Stimulated activated CD8-positive, alpha-beta memory T cell treated with anti-CD3 and anti-CD28 coated beads, Interleukin-15, amount 100 ng/mL, for 24 hours (primary cell): Measurements from ENCODE around the gene FOXD1.
"Not testable (repeated sequence)": the region's sequence is repeated elsewhere in the genome, so short reads cannot be mapped to it uniquely, and the experiment has no call there.

Source experiments
- DNase-seq: peaks from one replicate; pipeline ENCODE4 v3.0.0-alpha.2; 2020; ENCODE audit warnings: low read depth

Gene FOXD1

DNA sequence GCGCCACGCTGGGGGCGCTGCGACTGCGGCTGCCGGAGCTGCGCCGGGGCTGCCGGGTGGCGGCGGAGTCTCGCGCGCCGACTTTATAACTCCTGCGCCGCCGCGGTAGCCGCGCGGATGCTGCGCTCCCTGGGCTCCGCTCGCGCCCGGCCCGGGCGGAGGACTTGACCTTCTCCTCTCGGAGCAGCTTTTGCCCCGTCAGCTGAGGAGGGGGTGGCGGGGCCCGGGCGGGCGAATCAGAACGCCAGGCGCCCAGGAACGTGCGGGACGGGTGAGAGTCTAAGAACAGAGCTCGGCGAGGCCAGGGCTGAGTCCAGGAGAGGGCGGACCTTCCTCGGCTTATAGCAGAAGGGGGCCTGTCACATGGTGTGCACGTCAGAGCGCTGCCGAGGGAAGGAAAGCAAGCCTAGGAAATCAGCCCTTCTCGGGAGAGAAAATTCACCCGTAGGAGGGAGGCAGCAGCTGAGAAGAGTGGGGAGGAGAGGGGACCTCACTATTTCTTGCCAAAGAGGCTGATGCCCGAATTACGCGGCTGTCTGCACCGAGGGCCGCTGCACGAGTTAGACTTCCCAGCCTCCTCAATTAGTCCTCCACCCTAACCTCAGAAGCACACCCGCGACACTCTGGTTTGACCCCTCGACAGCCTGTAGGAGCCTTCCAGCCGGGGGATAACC, at the start of gene FOXD1:
TSS of gene FOXD1 (minus strand) at position 315 of the 674 bp plus-strand sequence. CDS start 415 bp downstream, outside the sequence.
- DNase-seq: no peak

DNA sequence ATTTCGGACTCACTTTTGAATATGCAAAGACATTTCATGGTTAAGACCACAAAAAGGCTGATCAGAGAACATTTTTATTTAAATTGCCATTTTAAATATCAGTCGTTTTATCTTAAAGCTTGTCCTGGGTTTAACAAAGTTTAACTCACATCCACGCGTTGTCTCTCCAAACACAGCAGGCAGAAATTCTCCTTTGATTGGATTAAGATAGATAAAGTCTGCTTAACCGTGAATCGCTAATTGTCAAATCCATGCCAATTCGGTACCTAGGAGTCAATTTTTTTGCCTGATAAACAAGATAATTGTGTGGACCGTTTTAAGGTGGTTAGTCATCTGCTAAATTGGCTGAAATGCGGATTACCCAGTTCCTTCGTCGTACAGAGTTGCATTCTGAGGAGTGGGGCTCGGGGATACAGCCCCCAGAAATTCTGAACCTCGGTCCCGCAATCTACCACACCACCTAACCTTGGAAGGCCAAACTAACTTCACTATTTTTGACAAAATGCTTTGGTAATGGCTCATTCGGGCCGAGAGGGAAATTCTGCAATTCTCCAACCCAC, 49.0 kb upstream of the FOXD1 start:
- DNase-seq: no peak

DNA sequence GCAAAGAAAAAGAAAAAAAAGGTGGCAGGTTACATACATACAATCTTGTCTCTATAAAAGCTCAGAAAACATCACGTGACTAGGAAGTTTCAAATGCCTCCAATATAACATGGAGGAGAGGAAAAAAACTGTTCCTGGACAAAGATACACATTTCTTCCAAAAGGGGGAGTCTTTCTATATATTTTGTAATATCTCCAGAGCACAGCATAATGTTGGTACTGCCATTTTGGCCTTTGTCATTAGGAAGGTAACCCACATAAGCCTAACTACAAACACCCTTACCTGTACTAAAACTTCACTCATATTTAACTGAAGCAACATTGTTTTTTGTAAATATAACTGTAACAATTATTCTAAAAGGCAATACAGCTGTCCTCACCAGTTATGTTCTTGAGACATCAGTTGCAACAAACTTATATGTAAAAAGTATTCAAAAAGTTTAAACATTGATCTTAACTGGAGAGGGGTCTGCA, 48.4 kb upstream of the FOXD1 start:
- no peak for DNase-seq

DNA sequence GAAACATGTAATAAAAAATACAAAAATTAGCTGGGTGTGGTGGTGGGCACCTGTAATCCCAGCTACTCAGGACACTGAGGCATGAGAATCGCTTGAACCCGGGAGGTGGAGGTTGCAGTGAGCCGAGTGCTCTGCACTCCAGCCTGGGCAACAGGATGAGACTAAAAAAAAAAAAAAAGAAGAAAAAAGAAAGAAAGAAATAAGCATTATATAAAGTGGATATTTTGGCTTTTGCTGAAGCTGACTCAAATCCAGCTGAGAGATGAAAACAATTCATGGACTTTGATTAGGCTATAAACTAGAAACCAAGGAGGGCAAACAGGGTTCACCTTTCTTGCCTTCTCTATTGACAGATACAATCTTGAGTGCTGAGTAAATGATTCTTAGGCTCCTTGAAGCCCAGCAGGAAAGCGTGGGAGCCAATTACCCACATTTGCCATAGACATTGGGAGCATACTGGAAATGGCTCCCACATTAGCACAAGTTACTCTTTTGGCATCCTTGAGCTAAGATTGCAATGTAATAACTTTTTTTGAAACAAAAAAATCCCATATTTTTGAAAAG, 47.3 kb upstream of the FOXD1 start:
- DNase-seq: no peak

DNA sequence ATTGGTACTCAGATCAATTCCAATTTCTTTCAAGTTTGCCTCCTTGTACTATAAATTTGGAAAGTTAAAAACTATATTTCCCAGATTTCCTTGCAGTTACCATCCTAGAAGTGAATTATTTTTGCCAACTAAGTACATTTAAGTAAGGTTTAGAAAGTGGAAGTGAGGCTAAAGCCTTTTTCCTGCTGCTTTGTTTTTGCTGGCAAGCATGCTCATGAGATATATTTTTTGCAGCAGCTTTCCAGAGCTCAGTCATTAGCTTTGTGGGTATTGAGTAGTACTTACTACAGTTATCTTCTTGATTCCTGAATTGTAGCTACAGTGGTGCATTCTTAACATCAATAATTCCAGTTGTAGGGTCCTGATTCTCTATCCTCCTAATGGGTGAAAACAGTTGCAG, 46.1 kb upstream of the FOXD1 start:
- DNase-seq: no peak

DNA sequence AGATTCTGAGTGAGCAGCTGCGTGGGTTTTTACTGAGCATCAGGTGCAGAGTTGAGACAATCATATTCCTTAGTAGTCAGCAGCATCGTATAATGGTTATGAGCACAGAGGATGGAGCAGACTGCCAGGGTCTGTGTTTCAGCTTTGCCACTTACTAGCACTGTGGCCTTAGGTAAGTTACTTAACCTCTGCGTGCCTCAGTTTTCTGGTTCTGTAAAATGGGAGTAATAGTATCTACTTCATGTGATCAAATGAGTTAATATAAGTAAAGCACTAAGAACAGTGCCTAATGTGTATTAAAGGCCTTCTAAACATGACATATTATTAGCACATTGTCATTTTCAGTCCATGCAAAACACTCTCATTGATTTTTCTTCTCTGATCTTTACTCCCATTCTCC, 44.8 kb upstream of the FOXD1 start:
- DNase-seq: no peak

DNA sequence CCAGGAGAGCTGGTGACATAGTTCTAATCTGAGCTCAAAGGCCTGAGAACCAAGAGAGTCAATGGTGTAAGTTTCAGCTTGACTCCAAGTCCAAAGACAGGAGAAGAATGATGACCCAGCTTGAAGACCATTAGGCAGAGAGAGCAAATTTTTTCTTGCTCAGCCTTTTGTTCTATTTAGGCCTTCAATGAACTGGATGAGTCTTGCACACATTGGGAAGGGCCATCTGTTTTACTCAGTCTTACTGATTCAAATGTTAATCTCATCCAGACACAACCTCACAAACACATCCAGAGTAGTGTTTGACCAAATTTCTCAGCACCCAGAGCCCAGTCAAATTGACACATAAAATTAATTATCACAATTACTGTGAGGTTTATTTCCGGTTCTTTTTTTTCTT, 42.6 kb upstream of the FOXD1 start:
- no peak for DNase-seq

DNA sequence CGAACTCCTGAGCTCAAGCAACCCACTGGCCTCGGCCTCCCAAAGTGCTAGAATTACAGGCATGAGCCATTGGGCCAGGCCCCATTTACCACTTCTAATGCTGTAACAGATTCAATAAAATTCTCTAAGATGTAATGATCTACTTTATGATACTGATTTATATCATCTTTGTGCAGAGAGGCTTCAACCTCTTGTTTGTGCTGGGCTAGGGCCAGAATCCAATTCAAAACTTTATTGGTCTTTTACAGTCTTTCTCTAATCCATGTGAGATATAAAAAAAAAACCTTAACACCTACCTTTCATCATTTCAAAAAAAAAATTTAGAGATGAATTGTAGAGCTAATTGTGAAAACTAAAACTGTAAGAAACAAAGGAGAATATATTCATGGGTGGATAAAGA, 41.5 kb upstream of the FOXD1 start:
- DNase-seq: no peak

DNA sequence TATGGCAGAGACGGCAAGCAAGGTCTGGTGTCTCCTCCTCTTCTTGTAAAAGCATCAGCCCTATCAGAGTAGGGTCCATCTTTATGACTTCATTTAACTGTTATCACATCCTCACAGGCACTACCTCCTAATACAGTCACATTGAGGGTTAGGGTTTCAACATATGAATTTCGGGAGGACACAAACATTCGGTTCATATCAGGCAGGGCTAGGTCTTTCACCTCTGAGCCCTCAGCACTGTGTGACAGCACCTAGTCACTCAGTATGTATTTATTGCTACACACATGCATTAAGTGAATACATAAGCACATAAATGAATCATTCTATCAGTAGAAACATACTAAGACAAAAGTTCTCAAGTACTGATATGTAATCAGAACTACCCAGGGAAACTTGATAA, 40.2 kb upstream of the FOXD1 start:
- no peak for DNase-seq

DNA sequence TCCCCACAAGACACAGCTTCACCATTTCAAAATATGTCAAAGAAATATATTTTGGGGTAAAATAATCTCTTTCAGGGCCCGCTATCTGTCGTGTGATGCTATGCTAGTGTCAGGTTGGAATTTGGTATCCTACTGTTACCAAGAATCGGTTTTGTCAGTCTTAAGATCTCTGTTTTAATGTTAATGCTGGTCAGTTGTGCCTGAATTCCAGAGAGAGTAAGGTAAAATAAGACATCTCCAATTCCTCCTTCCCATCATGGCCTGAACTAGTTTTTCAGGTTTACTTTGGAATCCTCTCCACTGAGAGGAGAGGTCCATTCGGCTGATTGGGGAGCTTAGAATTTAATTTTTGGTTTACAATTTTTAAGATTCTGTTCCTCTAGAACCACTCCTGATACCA, 39.2 kb upstream of the FOXD1 start:
- DNase-seq: no peak

DNA sequence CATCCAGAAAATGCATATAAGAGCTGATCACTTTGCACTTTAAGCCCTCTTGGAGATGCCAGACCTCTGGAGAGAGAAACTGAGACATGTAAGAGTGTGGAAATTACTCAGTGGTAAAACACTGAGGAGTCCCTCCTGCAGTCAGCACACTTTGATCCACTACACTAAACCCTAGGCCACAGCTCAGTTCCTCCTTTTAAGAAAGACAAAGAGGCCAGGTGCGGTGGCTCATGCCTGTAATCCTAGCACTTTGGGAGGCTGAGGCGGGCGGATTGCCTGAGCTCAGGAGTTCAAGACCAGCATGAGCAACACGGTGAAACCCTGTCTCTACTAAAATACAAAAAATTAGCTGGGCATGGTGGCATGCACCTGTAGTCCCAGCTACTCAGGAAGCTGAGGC, 38.7 kb upstream of the FOXD1 start:
- DNase-seq: not testable (repeated sequence)

DNA sequence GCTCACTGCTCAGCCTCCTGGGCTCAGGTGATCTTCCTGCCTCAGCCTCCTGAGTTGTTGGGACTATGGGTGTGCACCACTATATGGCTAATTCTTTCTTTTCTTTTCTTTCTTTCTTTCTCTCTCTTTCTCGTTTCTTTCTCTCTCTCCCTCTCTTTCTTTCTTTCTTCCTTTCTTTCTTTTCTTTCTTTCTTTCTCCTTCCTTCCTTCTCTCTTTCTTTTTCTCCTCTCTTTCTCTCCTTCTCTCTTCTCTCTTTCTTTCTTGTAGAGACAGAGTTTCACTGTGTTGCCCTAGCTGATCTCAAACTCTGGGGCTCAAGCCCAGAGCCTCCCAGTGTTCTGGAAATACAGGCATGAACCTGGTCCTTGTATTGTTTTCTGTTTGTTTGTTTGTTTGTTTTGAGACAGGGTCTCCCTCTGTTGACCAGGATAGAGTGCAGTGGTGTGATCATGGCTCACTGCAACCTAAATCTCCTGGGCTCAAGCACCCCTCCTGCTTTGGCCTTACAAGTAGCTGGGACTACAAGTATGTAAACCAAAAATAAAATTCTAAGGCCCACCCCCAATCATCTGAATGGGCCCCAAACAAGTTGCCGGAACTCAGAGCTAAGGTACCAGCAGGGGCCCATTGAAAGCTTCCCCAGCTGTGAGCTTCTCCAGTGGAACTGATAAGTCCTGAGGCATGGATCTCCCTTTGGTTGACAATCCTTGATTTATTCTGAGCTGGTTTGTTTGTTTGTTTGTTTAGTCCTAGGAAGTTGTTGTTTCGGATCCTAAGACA, 37.7 kb upstream of the FOXD1 start:
- DNase-seq: no peak

DNA sequence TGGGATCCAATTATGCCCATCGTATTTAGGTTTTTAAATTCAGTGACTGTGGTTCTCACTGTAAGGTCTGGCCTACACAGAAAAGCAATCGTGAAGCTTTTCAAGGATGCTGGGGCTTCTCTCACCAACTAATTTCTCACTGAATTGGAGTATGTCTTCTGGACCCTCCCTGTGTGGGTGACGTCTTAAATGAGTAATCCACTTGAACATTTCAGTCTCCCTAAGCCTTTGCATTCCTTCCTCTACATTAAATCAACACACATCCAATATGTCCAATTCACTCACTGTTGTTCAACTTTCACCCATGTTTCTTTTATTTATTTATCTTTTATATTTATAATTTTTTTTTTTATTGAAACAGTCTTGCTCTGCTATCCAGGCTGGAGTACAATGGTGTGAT, 37.1 kb upstream of the FOXD1 start:
- no peak for DNase-seq

DNA sequence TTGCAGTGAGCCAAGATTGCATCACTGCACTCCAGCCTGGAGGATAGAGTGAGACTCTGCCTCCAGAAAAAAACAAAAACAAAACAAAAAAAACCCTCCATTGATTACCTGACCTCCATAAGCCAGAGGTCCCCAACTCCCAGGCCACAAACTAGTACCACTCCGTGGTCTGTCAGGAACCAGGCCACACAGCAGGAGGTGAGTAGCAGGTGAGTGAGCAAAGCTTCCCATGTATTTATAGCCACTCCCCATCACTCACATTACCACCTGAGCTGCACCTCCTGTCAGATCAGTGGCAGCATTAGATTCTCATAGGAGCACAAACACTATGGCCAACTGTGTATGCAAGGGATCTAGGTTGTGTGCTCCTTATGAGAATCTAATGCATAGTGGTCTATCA, 35.9 kb upstream of the FOXD1 start:
- no peak for DNase-seq

DNA sequence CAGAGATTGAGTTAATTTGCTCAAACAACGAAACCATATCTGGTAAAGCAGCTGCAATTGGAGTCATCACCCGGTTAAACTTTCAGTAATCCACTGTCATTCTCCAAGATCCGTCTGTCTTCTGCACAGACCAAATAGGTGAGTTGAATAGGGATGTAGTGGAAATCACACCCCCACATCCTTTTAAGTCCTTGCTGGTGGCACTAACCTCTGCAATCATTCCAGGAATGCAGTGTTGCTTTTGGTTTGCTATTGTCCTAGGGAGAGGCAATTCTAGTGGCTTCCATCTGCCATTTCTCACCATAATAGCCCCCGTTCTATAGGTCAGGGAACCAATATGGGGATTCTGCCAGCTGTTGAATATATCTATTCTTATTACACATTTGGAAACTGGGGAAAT, 35.1 kb upstream of the FOXD1 start:
- no peak for DNase-seq

DNA sequence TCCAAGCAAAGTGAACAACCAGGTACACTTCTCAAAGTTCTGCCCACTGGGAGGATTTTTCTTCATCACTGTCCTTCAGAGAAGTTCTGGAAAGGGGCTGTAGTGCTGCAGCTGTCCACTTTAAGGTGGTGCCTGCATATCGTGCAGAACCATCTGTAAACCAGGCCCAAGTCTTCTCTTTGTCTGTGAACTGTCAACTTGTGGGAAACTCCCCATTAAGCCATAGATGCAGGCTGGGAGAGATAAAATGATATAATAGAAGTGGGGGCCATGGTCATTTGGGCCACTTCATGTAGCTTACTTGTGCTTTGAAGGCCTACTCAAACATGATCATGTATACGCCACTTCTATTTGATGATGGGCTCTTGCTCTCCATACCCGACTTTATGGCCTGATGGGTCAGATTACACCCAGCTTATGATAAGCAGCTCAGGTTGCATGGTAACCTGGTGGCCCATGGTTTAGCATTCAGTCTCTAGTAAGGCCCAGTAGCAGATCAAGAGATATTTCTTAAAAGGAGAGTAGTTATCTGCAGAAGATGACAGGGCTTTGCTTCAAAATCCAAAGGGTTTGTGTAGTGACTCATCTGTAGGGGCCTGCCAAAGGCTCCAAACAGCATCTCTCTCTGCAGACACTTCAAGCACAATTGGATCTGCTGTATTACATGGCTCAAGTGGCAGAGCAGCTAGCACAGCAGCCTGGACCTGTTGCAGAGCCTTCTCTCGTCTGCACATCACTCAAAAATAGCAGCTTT, 34.0 kb upstream of the FOXD1 start:
- DNase-seq: no peak

DNA sequence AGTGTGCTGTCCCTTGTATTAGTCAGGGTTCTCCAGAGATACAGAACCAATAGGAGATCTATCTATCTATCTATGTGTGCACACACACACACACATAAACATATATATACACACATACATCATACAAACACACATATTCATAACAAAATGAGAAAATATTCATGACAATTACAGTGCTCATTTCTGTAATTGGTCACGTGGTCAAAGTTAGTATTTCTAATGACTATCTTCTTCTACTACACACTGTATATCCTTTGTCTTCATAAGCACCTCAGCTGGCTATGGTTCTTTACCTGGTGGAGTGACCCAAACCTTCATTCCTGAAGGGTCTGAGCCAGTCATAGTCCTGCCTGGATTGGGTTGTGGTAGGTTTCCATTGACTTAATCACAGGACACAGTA, 31.9 kb upstream of the FOXD1 start:
- no peak for DNase-seq

DNA sequence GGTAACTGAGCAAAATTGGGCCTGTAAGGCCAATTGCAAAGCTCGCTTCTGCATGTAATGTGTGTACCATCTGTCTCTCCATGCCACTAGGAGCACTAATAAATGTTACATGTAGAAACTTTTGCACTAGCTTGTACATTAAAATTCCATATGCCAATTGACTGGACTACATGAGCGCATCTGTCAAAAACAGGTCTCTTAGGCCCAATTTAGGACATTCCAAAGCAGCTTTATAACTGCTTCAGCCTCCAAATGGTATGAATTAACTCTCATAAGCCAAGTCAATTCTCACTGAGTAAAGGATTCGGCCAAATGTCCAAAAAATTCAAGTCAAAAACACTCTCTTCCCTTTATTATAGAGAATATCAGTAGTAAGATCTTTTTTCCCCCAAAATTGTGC, 23.5 kb upstream of the FOXD1 start:
- DNase-seq: no peak

DNA sequence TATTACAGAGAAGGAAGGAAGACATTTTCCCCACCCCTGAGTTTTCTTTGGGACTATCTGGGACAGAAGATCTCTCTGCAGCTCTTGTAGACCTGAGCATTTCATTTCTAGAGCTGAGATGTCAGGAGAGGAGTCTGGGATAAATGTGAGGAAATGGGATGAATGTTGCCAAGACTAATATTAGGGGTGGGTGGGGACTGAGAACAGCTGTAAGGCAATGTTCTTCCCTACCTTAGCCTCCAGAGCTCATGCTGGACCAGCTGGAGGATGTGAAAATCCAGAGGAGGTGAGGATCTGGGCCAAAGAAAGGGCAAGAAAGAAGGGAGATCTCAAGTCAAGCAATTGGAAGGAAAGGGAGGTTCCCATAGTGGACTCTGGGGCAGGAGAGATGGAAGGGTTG, 23.1 kb upstream of the FOXD1 start:
- no peak for DNase-seq

DNA sequence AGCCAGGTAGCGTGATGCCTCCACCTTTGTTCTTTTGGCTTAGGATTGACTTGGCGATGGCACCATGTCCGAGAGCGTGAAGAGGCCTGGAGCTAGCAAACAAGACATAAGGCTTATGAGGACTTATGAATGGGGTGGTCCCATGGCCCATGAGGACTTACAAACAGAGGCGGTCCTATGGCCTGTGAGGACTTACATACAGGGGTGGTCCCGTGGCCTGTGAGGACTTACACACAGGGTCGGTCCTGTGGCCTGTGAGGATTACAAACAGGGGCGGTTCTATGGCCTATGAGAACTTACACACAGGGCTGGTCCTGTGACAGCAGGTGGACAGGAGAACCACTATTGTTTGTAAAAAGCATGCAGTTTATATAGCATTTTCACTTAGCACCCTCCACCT, 21.3 kb upstream of the FOXD1 start:
- no peak for DNase-seq

DNA sequence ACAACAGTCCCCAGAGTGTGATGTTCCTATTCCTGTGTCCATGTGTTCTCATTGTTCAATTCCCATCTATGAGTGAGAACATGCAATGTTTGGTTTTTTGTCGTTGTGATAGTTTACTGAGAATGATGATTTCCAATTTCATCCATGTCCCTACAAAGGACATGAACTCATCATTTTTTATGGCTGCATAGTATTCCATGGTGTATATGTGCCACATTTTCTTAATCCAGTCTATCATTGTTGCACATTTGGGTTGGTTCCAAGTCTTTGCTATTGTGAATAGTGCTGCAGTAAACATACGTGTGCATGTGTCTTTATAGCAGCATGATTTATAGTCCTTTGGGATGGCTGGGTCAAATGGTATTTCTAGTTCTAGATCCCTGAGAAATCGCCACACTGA, 20.1 kb upstream of the FOXD1 start:
- DNase-seq: not testable (repeated sequence)

DNA sequence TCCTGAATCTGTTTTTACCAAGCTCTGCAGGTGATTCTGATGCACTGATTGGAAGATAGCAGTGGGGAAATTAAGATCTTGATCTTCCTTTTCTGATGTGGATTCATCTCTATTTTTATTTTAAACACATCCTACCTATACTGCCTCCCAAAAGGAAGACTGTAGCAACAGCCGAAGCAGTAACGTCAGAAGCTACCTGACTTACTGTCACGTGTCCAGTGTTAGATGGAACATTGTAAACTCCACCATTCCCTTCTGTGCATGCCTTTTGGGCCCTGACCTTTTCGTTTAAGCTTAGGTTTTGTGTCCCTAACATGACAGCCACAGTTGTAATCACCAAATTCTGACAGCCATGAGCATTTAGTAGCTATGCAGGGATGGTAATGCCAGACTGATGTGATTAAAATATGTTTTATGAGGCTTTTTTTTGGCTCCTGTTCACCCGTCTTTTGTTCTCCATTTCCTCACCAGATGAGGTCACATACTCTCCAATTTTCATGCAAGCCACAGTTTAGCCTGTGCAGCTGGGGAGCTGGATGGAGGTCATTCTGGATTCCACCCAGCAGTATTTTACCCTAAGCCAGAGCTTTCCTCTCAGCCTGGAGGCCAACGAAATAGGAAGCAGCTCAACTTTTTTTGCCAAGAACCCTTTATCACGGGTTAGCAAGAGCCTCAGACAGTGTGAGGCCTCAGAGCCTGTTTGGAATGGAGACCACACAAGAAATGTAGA, 15.6 kb upstream of the FOXD1 start:
- no peak for DNase-seq
